HEK293T (cell line): ENCODE data around the gene TRIM7.

ENCODE experiments used
- CTCF ChIA-PET: fragments of 350-600 bp; formaldehyde crosslinking; extraction: SDS; loops from one replicate; lab custom pipeline; 2021; ENCODE audit warnings: antibody characterized with exemption, inconsistent platforms; lab: Yijun Ruan, JAX
- POLR2A ChIA-PET: fragments of 350-600 bp; formaldehyde crosslinking; extraction: SDS; loops from one replicate; lab custom pipeline; 2020; ENCODE audit warnings: antibody characterized with exemption, inconsistent platforms; lab: Yijun Ruan, JAX
- DNase-seq: peaks from one replicate; pipeline ENCODE4 v3.0.0; 2012; ENCODE audit warnings: mixed read lengths; ENCODE audit errors: extremely low spot score
- ARNT ChIP-seq: fragments of 450-650 bp; IDR thresholded peaks from 2 replicates; pipeline ENCODE4 v1.6.1; 2017; ENCODE audit warnings: mild to moderate bottlenecking
- BHLHE40 ChIP-seq: fragments of 450-650 bp; IDR thresholded peaks from 2 replicates; pipeline ENCODE4 v1.6.1; 2016; ENCODE audit warnings: mild to moderate bottlenecking, moderate library complexity, borderline replicate concordance
- CTBP1 ChIP-seq: fragments of 450-650 bp; IDR thresholded peaks from 2 replicates; pipeline ENCODE4 v1.6.1; 2016; ENCODE audit warnings: borderline replicate concordance
- ELF4 ChIP-seq: fragments of 450-650 bp; IDR thresholded peaks from 2 replicates; pipeline ENCODE4 v1.6.1; 2017; ENCODE audit warnings: antibody characterized with exemption
- FOXA1 ChIP-seq: fragments of 450-650 bp; IDR thresholded peaks from 2 replicates; pipeline ENCODE4 v1.6.1; 2016; ENCODE audit warnings: mild to moderate bottlenecking
- FOXK2 ChIP-seq: fragments of 450-650 bp; IDR thresholded peaks from 2 replicates; pipeline ENCODE4 v1.6.1; 2016; ENCODE audit warnings: mild to moderate bottlenecking
- FOXM1 ChIP-seq: fragments of 450-650 bp; IDR thresholded peaks from 2 replicates; pipeline ENCODE4 v1.6.1; 2017; ENCODE audit warnings: mild to moderate bottlenecking, borderline replicate concordance
- HDGF ChIP-seq: fragments of 450-650 bp; IDR thresholded peaks from 2 replicates; pipeline ENCODE4 v1.6.1; 2017; ENCODE audit warnings: antibody characterized with exemption, borderline replicate concordance
- L3MBTL2 ChIP-seq: fragments of 450-650 bp; conservative IDR thresholded peaks from 2 replicates; pipeline ENCODE4 v1.6.1; 2016; ENCODE audit warnings: mild to moderate bottlenecking
- LEF1 ChIP-seq: fragments of 450-650 bp; IDR thresholded peaks from 2 replicates; pipeline ENCODE4 v1.6.1; 2017; ENCODE audit warnings: mild to moderate bottlenecking, borderline replicate concordance
- NFRKB ChIP-seq: fragments of 450-650 bp; IDR thresholded peaks from 2 replicates; pipeline ENCODE4 v1.6.1; 2016; ENCODE audit warnings: mild to moderate bottlenecking, moderate library complexity
- PKNOX1 ChIP-seq: fragments of 450-650 bp; IDR thresholded peaks from 2 replicates; pipeline ENCODE4 v1.6.1; 2016
- SP1 ChIP-seq: fragments of 450-650 bp; IDR thresholded peaks from 2 replicates; pipeline ENCODE4 v1.6.1; 2017
- SUZ12 ChIP-seq: fragments of 450-650 bp; IDR thresholded peaks from 2 replicates; pipeline ENCODE4 v1.6.1; 2016; ENCODE audit warnings: mild to moderate bottlenecking
- TARDBP ChIP-seq: fragments of 450-650 bp; IDR thresholded peaks from 2 replicates; pipeline ENCODE4 v1.6.1; 2016
- ZNF384 ChIP-seq: fragments of 450-650 bp; IDR thresholded peaks from 2 replicates; pipeline ENCODE4 v1.6.1; 2016

TRIM7 gene

GRCh38 chr5:181198905-181199519, 6.0 kb downstream of the TRIM7 start:
- CTCF ChIA-PET: interaction anchor here (1.1 kb wide), 1 partner anchor 8 kb away, joined by 5 read pairs; no protein-coding TSS in a partner anchor
- no peak for DNase-seq
- TF ChIP-seq FOXA1 (no peak), FOXM1 (no peak), NFRKB (no peak), CTBP1 (no peak), L3MBTL2 (no peak), ELF4 (no peak), HDGF (no peak), BHLHE40 (no peak), SUZ12 (no peak), TARDBP (no peak), PKNOX1 (no peak), LEF1 (no peak), SP1 (no peak), FOXK2 (no peak)
- POLR2A ChIA-PET: interaction anchor here (0.6 to 2.2 kb wide), 2 partner anchors 45 to 112 kb away, joined by 3 to 6 read pairs; partner anchors contain the start of gene RACK1

GRCh38 chr5:181198106-181198685, 6.8 kb downstream of the TRIM7 start:
- CTCF ChIA-PET: interaction anchor here (1.1 to 2.0 kb wide), 2 partner anchors 9 to 13 kb away, joined by 5 to 8 read pairs; no protein-coding TSS in a partner anchor
- no peak for DNase-seq
- TF ChIP-seq SP1 (no peak), HDGF (no peak), ZNF384 (no peak), FOXM1 (no peak), LEF1 (no peak), PKNOX1 (no peak), L3MBTL2 (no peak), ARNT (no peak), BHLHE40 (no peak), NFRKB (no peak), FOXK2 (no peak), FOXA1 (no peak), SUZ12 (no peak), ELF4 (no peak), TARDBP (no peak), CTBP1 (no peak)
- POLR2A ChIA-PET: interaction anchor here (1.5 to 2.2 kb wide), 2 partner anchors 46 to 47 kb away, joined by 3 to 6 read pairs; partner anchors contain the start of gene RACK1

GRCh38 chr5:181197326-181197951, 7.6 kb downstream of the TRIM7 start:
- ChIA-PET CTCF (interaction anchor here (1.1 to 2.0 kb wide), 2 partner anchors 10 to 13 kb away, joined by 5 to 8 read pairs; no protein-coding TSS in a partner anchor), POLR2A (interaction anchor here (1.5 to 2.2 kb wide), 2 partner anchors 47 to 48 kb away, joined by 3 to 6 read pairs; partner anchors contain the start of gene RACK1)
- DNase-seq: no peak
- TF ChIP-seq NFRKB: no peak
- no peak for TF ChIP-seq FOXM1
- no peak for TF ChIP-seq ARNT
- TF ChIP-seq ZNF384: no peak
- TF ChIP-seq SUZ12: no peak
- no peak for TF ChIP-seq HDGF
- TF ChIP-seq FOXK2: no peak
- TF ChIP-seq BHLHE40: no peak
- no peak for TF ChIP-seq L3MBTL2
- TF ChIP-seq CTBP1: no peak
- no peak for TF ChIP-seq FOXA1
- no peak for TF ChIP-seq PKNOX1
- TF ChIP-seq ELF4: no peak
- TF ChIP-seq TARDBP: no peak
- no peak for TF ChIP-seq SP1
- TF ChIP-seq LEF1: no peak

GRCh38 chr5:181195249-181195761, 9.7 kb downstream of the TRIM7 start:
- no peak for TF ChIP-seq ELF4
- no peak for TF ChIP-seq NFRKB
- no peak for TF ChIP-seq ZNF384
- TF ChIP-seq CTBP1: no peak
- no peak for TF ChIP-seq ARNT
- no peak for TF ChIP-seq FOXK2
- TF ChIP-seq PKNOX1: no peak
- no peak for TF ChIP-seq HDGF
- TF ChIP-seq BHLHE40: no peak
- no peak for TF ChIP-seq SUZ12
- no peak for TF ChIP-seq LEF1
- no peak for TF ChIP-seq TARDBP
- no peak for TF ChIP-seq FOXM1
- no peak for TF ChIP-seq SP1
- CTCF ChIA-PET: interaction anchor here (0.6 kb wide), 1 partner anchor 1659 kb away, joined by 3 read pairs; no protein-coding TSS in a partner anchor
- no peak for DNase-seq
- POLR2A ChIA-PET: no interaction called here
